GM23338 (cell line): ENCODE data around the gene BTBD9. TPM values are rescaled to one million over a fixed set of nuclear protein-coding genes. Genes with fewer than 3 reads are reported as not detected.

Source experiments
- ATAC-seq: fragments of 200-7000 bp; cut with Tn5 transposase; 3 replicates; pipeline ENCODE4 v1.9.1; 2020
- DNase-seq: peaks from one replicate; pipeline ENCODE4 v3.0.0-alpha.2; 2015; ENCODE audit warnings: low spot score
- H2AFZ ChIP-seq: fragments of 200-600 bp; sonication (generic); 2 replicates; pipeline ENCODE4 v1.8.0; 2016; ENCODE audit warnings: antibody characterized with exemption, mild to moderate bottlenecking, moderate library complexity
- H3F3A ChIP-seq: fragments of 200-600 bp; sonication (generic); replicated peaks from 2 replicates; pipeline ENCODE4 v1.8.0; 2017; ENCODE audit warnings: antibody characterized with exemption, mixed run types, low read depth
- H3K27ac ChIP-seq: fragments of 200-600 bp; sonication (generic); 2 replicates; pipeline ENCODE4 v1.6.1; 2016; ENCODE audit warnings: low read depth
- H3K27me3 ChIP-seq: fragments of 200-600 bp; sonication (generic); 2 replicates; pipeline ENCODE4 v1.8.0; 2016; ENCODE audit warnings: mild to moderate bottlenecking, mixed run types, moderate library complexity; ENCODE audit not compliant: insufficient read depth
- H3K36me3 ChIP-seq: fragments of 200-600 bp; sonication (generic); 2 replicates; pipeline ENCODE4 v1.8.0; 2016; ENCODE audit warnings: mild to moderate bottlenecking; ENCODE audit not compliant: insufficient read depth
- H3K4me1 ChIP-seq: fragments of 200-600 bp; sonication (generic); 2 replicates; pipeline ENCODE4 v1.8.0; 2016; ENCODE audit warnings: mild to moderate bottlenecking, moderate library complexity; ENCODE audit not compliant: insufficient read depth
- H3K4me2 ChIP-seq: fragments of 200-600 bp; sonication (generic); 2 replicates; pipeline ENCODE4 v1.7.1; 2017; ENCODE audit warnings: mixed run types
- H3K4me3 ChIP-seq: fragments of 200-600 bp; sonication (generic); 2 replicates; pipeline ENCODE4 v1.6.1; 2016; ENCODE audit warnings: mixed run types
- H3K79me2 ChIP-seq: fragments of 200-600 bp; sonication (generic); replicated peaks from 2 replicates; pipeline ENCODE4 v1.8.0; 2017; ENCODE audit warnings: mild to moderate bottlenecking; ENCODE audit not compliant: insufficient read depth
- H3K9me2 ChIP-seq: fragments of 200-600 bp; sonication (generic); 2 replicates; pipeline ENCODE4 v1.8.0; 2017; ENCODE audit not compliant: insufficient read depth
- H4K20me1 ChIP-seq: fragments of 200-600 bp; sonication (generic); replicated peaks from 2 replicates; pipeline ENCODE4 v1.8.0; 2017; ENCODE audit warnings: mild to moderate bottlenecking; ENCODE audit not compliant: insufficient read depth
- H3K27ac Mint-ChIP-seq: 2 replicates; pipeline ENCODE4 v1.8.0; 2020; ENCODE audit warnings: inconsistent platforms, mild to moderate bottlenecking, moderate library complexity, mixed read lengths
- H3K27me3 Mint-ChIP-seq: 3 replicates; pipeline ENCODE4 v1.8.0; 2022; ENCODE audit warnings: low read depth, mild to moderate bottlenecking, moderate library complexity, mixed read lengths, inconsistent platforms; ENCODE audit not compliant: insufficient read depth, poor library complexity
- H3K36me3 Mint-ChIP-seq: 3 replicates; pipeline ENCODE4 v1.8.0; 2021; ENCODE audit warnings: low read depth, mild to moderate bottlenecking, inconsistent platforms, moderate library complexity, mixed read lengths
- H3K4me1 Mint-ChIP-seq: 3 replicates; pipeline ENCODE4 v1.8.0; 2020; ENCODE audit warnings: mild to moderate bottlenecking, inconsistent platforms, mixed read lengths
- H3K4me3 Mint-ChIP-seq: 3 replicates; pipeline ENCODE4 v1.8.0; 2021; ENCODE audit warnings: moderate library complexity, mild to moderate bottlenecking, inconsistent platforms, mixed read lengths
- H3K9me3 Mint-ChIP-seq: 3 replicates; pipeline ENCODE4 v1.8.0; 2020; ENCODE audit warnings: moderate library complexity, mild to moderate bottlenecking, inconsistent platforms, mixed read lengths
- EZH2phosphoT487 ChIP-seq: fragments of 200-600 bp; sonication (generic); IDR thresholded peaks from one replicate; pipeline ENCODE4 v1.8.1; 2018; ENCODE audit warnings: antibody characterized with exemption; ENCODE audit not compliant: unreplicated experiment
- JUNB ChIP-seq: IDR thresholded peaks from one replicate; pipeline ENCODE4 v1.6.1; 2016; ENCODE audit warnings: antibody characterized with exemption; ENCODE audit not compliant: unreplicated experiment
- NANOG ChIP-seq: IDR thresholded peaks from 2 replicates; pipeline ENCODE4 v1.6.1; 2016; ENCODE audit warnings: antibody characterized with exemption, borderline replicate concordance
- POLR2AphosphoS5 ChIP-seq: IDR thresholded peaks from 2 replicates; pipeline ENCODE4 v1.6.1; 2016; ENCODE audit warnings: antibody characterized with exemption, low read depth
- ZNF114 ChIP-seq: fragments of 250-450 bp; sonication (Bioruptor Pico); IDR thresholded peaks from 2 replicates; pipeline ENCODE4 v1.5.0; 2020; ENCODE audit warnings: mild to moderate bottlenecking, moderate library complexity
- ZNF462 ChIP-seq: fragments of 250-450 bp; sonication (Bioruptor Pico); IDR thresholded peaks from 2 replicates; pipeline ENCODE4 v1.5.0; 2020; ENCODE audit warnings: mild to moderate bottlenecking, moderate library complexity
- polyA plus RNA-seq: library from polyadenylated mRNA; unstranded; fragments of >200 nt; fragmentation: Nextera tagmentation; extraction: Ambion mirVana; gene quantifications from 2 replicates; pipeline ENCODE4 v1.2.1, GENCODE V29; 2016
- total RNA-seq: library from RNA; depleted of rRNA; stranded (reverse); fragments of >200 nt; shearing (Covaris generic); gene quantifications from 2 replicates; pipeline ENCODE4 v1.2.3, GENCODE V29; 2014

BTBD9 gene
- total and polyA plus RNA-seq, 2 experiments from 2014 or later: 4.2 to 5.3 TPM

- TF ChIP-seq ZNF462 (CRISPR knock-in tag) (no peak), POLR2AphosphoS5 (no peak), NANOG (no peak), EZH2phosphoT487 (no peak), JUNB (no peak)
Observed at GRCh38 chr6:38593998-38594665, 45.6 kb downstream of the BTBD9 start (continued).

DNA sequence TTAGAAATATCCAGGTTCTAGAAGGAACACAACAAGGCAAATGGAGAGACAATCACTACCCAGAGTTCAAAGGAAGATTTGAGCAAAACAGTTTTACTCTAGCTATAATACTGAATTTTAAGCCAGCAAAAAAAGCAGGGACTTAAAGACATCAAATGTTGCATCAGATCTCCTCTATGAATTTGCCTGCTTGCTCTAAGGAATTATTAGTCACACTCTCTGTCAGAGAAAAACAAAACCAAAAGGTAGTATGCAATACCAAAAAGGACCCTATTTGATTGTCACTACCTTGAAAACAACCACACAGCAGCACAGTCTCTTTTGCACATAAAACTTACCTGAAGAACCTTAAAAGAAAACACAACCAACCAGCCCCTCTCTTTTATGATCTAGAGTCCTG is 46.3 kb downstream of the BTBD9 start:
- H3K4me2 ChIP-seq: no peak overlapping the region
- no peak overlapping the region for H3K27ac ChIP-seq
- no peak for ATAC-seq
- H3K27ac Mint-ChIP-seq: no peak overlapping the region
- no peaks in the 10 kb centered on the region; the same call in 1 of the 2 replicates for H3K9me2 ChIP-seq
- H3K9me3 Mint-ChIP-seq: no peaks in the 10 kb centered on the region
- H3K79me2 ChIP-seq: no peaks in the 10 kb centered on the region
- no peaks in the 10 kb centered on the region for H3K36me3 ChIP-seq
- H3K36me3 Mint-ChIP-seq: no peaks in the 10 kb centered on the region
- H3K27me3 Mint-ChIP-seq: no peaks in the 10 kb centered on the region
- no peak for DNase-seq
- H3K4me3 ChIP-seq: no peak overlapping the region
- no peaks in the 10 kb centered on the region for H4K20me1 ChIP-seq
- H2AFZ ChIP-seq: no peak overlapping the region
- no peak overlapping the region for H3K4me3 Mint-ChIP-seq
- no peaks in the 10 kb centered on the region for H3K27me3 ChIP-seq
- H3K4me1 ChIP-seq: no peaks in the 10 kb centered on the region
- H3F3A ChIP-seq: no peaks in the 10 kb centered on the region
- H3K4me1 Mint-ChIP-seq: peaks cover 8% of the 10 kb centered on the region
- no peak for TF ChIP-seq ZNF462 (CRISPR knock-in tag)
- no peak for TF ChIP-seq ZNF114 (CRISPR knock-in tag)
